ENCODE data around the gene PPM1N. TPM values are rescaled to one million over a fixed set of nuclear protein-coding genes. Genes with fewer than 3 reads are reported as not detected.
A peak's percentile ranks its signal among the peaks of the same experiment; 100 is the strongest.

The PPM1N gene
- total RNA-seq, 2 experiments from 2014 or later = 5.8 to 6.1 TPM

GRCh38 chr19:45524575-45525129 is 26.4 kb downstream of the PPM1N start:
- DNase-seq = no peak
- no peak for ATAC-seq (ENCODE audit: low read depth)
- Mint-ChIP-seq H3K4me1 (peaks cover 22% of the 10 kb centered on the region), H3K9me3 (no peaks in the 10 kb centered on the region), H3K36me3 (peaks cover 20% of the 10 kb centered on the region), H3K27ac (no peak overlapping the region), H3K27me3 (no peaks in the 10 kb centered on the region), H3K4me3 (no peak overlapping the region)
- POLR2A ChIA-PET = no interaction called here

GRCh38 chr19:45526143-45526542 is 27.9 kb downstream of the PPM1N start:
- peaks cover 22% of the 10 kb centered on the region for H3K4me1 Mint-ChIP-seq
- peaks cover 20% of the 10 kb centered on the region for H3K36me3 Mint-ChIP-seq
- POLR2A ChIA-PET = interaction anchor here (1.0 to 1.4 kb wide), 2 partner anchors 30 to 57 kb away, joined by 3 read pairs; no protein-coding TSS in a partner anchor
- no peaks in the 10 kb centered on the region for H3K9me3 Mint-ChIP-seq
- no peaks in the 10 kb centered on the region for H3K27me3 Mint-ChIP-seq
- no peak overlapping the region for H3K4me3 Mint-ChIP-seq
- DNase-seq (no peak), ATAC-seq (ENCODE audit: low read depth) (no peak)
- H3K27ac Mint-ChIP-seq = no peak overlapping the region

- Mint-ChIP-seq H3K27ac (no peak overlapping the region), H3K27me3 (no peaks in the 10 kb centered on the region)
Measured at GRCh38 chr19:45526971-45527370, 28.7 kb downstream of the PPM1N start.

GRCh38 chr19:45527731-45528130 is 29.5 kb downstream of the PPM1N start:
- H3K27ac Mint-ChIP-seq = no peak overlapping the region
- ATAC-seq (ENCODE audit: low read depth) = no peak

More at GRCh38 chr19:45526971-45527370, 28.7 kb downstream of the PPM1N start:
- H3K9me3 Mint-ChIP-seq = no peaks in the 10 kb centered on the region
- ATAC-seq (ENCODE audit: low read depth) (no peak), DNase-seq (no peak)
- no peak overlapping the region for H3K4me3 Mint-ChIP-seq
- POLR2A ChIA-PET = no interaction called here
- peaks cover 20% of the 10 kb centered on the region for H3K4me1 Mint-ChIP-seq
- peaks cover 20% of the 10 kb centered on the region for H3K36me3 Mint-ChIP-seq

GRCh38 chr19:45528149-45528743 is 30.0 kb downstream of the PPM1N start:
- Mint-ChIP-seq H3K4me1 (peaks cover 19% of the 10 kb centered on the region), H3K4me3 (no peak overlapping the region), H3K9me3 (peaks cover 2% of the 10 kb centered on the region), H3K27me3 (no peaks in the 10 kb centered on the region), H3K27ac (no peak overlapping the region), H3K36me3 (peaks cover 20% of the 10 kb centered on the region)
- no peak for DNase-seq
- POLR2A ChIA-PET = interaction anchor here (0.6 kb wide), 1 partner anchor 18 kb away, joined by 3 read pairs; no protein-coding TSS in a partner anchor
- no peak for ATAC-seq (ENCODE audit: low read depth)

More at GRCh38 chr19:45527731-45528130, 29.5 kb downstream of the PPM1N start:
- Mint-ChIP-seq H3K9me3 (peaks cover 2% of the 10 kb centered on the region), H3K4me3 (no peak overlapping the region), H3K36me3 (peaks cover 20% of the 10 kb centered on the region), H3K27me3 (no peaks in the 10 kb centered on the region), H3K4me1 (peaks cover 20% of the 10 kb centered on the region)
- DNase-seq = no peak
- POLR2A ChIA-PET = no interaction called here

GRCh38 chr19:45528744-45529419 is 30.6 kb downstream of the PPM1N start:
- H3K4me3 Mint-ChIP-seq = no peak overlapping the region
- POLR2A ChIA-PET = interaction anchor here (0.6 to 1.5 kb wide), 4 partner anchors 18 to 112 kb away, joined by 3 to 5 read pairs (median 3); partner anchors contain the start of gene VASP
- peaks cover 2% of the 10 kb centered on the region for H3K9me3 Mint-ChIP-seq
- H3K4me1 Mint-ChIP-seq = peaks cover 13% of the 10 kb centered on the region
- H3K36me3 Mint-ChIP-seq = peaks cover 15% of the 10 kb centered on the region
- H3K27me3 Mint-ChIP-seq = no peaks in the 10 kb centered on the region
- DNase-seq = no peak
- no peak overlapping the region for H3K27ac Mint-ChIP-seq
- peak; percentile 34 for ATAC-seq (ENCODE audit: low read depth)

GRCh38 chr19:45529420-45529785 is 31.2 kb downstream of the PPM1N start:
- POLR2A ChIA-PET = interaction anchor here (0.6 to 1.5 kb wide), 4 partner anchors 22 to 112 kb away, joined by 3 to 5 read pairs (median 3); partner anchors contain the start of gene VASP
- H3K4me3 Mint-ChIP-seq = no peak overlapping the region
- H3K27me3 Mint-ChIP-seq = no peaks in the 10 kb centered on the region
- no peak for DNase-seq
- peaks cover 11% of the 10 kb centered on the region for H3K4me1 Mint-ChIP-seq
- ATAC-seq (ENCODE audit: low read depth) = no peak
- H3K27ac Mint-ChIP-seq = no peak overlapping the region
- H3K36me3 Mint-ChIP-seq = peaks cover 13% of the 10 kb centered on the region
- peaks cover 2% of the 10 kb centered on the region for H3K9me3 Mint-ChIP-seq

- ATAC-seq (ENCODE audit: low read depth) (no peak), DNase-seq (no peak)
- Mint-ChIP-seq H3K27ac (no peak overlapping the region), H3K36me3 (peaks cover 10% of the 10 kb centered on the region), H3K27me3 (no peaks in the 10 kb centered on the region), H3K9me3 (peaks cover 2% of the 10 kb centered on the region), H3K4me3 (no peak overlapping the region), H3K4me1 (peaks cover 4% of the 10 kb centered on the region)
- POLR2A ChIA-PET = no interaction called here
Measured at GRCh38 chr19:45531349-45531748, 33.1 kb downstream of the PPM1N start.

- peaks cover 5% of the 10 kb centered on the region for H3K9me3 Mint-ChIP-seq
- no peaks in the 10 kb centered on the region for H3K27me3 Mint-ChIP-seq
- H3K4me1 Mint-ChIP-seq = peaks cover 6% of the 10 kb centered on the region
- DNase-seq (no peak), ATAC-seq (ENCODE audit: low read depth) (no peak)
- POLR2A ChIA-PET = interaction anchor here (0.6 to 0.7 kb wide), 2 partner anchors 111 to 126 kb away, joined by 3 to 4 read pairs; no protein-coding TSS in a partner anchor
- H3K4me3 Mint-ChIP-seq = no peak overlapping the region
- H3K27ac Mint-ChIP-seq = no peak overlapping the region
- peaks cover 4% of the 10 kb centered on the region for H3K36me3 Mint-ChIP-seq
Measured at GRCh38 chr19:45539459-45539858, 41.2 kb downstream of the PPM1N start.

- DNase-seq (no peak), ATAC-seq (ENCODE audit: low read depth) (no peak)
- Mint-ChIP-seq H3K9me3 (peaks cover 5% of the 10 kb centered on the region), H3K27ac (no peak overlapping the region), H3K4me1 (peaks cover 6% of the 10 kb centered on the region), H3K27me3 (no peaks in the 10 kb centered on the region), H3K36me3 (peaks cover 4% of the 10 kb centered on the region), H3K4me3 (no peak overlapping the region)
- POLR2A ChIA-PET = interaction anchor here (0.7 kb wide), 1 partner anchor 20 kb away, joined by 3 read pairs; no protein-coding TSS in a partner anchor
Measured at GRCh38 chr19:45542234-45542668, 44.0 kb downstream of the PPM1N start.

- H3K27me3 Mint-ChIP-seq = no peaks in the 10 kb centered on the region
- H3K27ac Mint-ChIP-seq = no peak overlapping the region
- peaks cover 6% of the 10 kb centered on the region for H3K4me1 Mint-ChIP-seq
- DNase-seq (no peak), ATAC-seq (ENCODE audit: low read depth) (no peak)
- H3K9me3 Mint-ChIP-seq = no peaks in the 10 kb centered on the region
- POLR2A ChIA-PET = interaction anchor here (0.8 to 1.4 kb wide), 2 partner anchors 11 to 19 kb away, joined by 3 read pairs; no protein-coding TSS in a partner anchor
- H3K36me3 Mint-ChIP-seq = no peaks in the 10 kb centered on the region
- no peak overlapping the region for H3K4me3 Mint-ChIP-seq
Measured at GRCh38 chr19:45547211-45547770, 49.0 kb downstream of the PPM1N start.

GRCh38 chr19:45547965-45548609 is 49.8 kb downstream of the PPM1N start:
- H3K27me3 Mint-ChIP-seq = no peaks in the 10 kb centered on the region
- no peaks in the 10 kb centered on the region for H3K9me3 Mint-ChIP-seq
- no peak overlapping the region for H3K4me3 Mint-ChIP-seq
- POLR2A ChIA-PET = interaction anchor here (1.4 kb wide), 1 partner anchor 10 kb away, joined by 3 read pairs; no protein-coding TSS in a partner anchor
- ATAC-seq (ENCODE audit: low read depth) = no peak
- H3K4me1 Mint-ChIP-seq = peaks cover 6% of the 10 kb centered on the region
- H3K36me3 Mint-ChIP-seq = peaks cover 5% of the 10 kb centered on the region
- no peak for DNase-seq
- no peak overlapping the region for H3K27ac Mint-ChIP-seq

Measured in activated naive CD8-positive, alpha-beta T cell treated with anti-CD3 and anti-CD28 coated beads, Interleukin-2, amount 10 ng/mL, durations not matched to agents 7 days and 5 days (primary cell).